ENCODE data around the gene EVI5. TPM values are rescaled to one million over a fixed set of nuclear protein-coding genes. Genes with fewer than 3 reads are reported as not detected.

EVI5 gene
- total RNA-seq, 1 donor = 58.7 TPM

GRCh38 chr1:92563457-92564216, 221.3 kb downstream of the EVI5 start:
- DNase-seq (ENCODE audit: low read depth) = no peak
- TF ChIP-seq CTCF (IDR thresholded peaks at IDR 0.05; ENCODE audit: insufficient read depth, low read depth, low read length) = no peak
- no peak overlapping the region for H3K4me3 ChIP-seq (ENCODE audit: low read depth, low read length)

- no peak overlapping the region for H3K4me3 ChIP-seq (ENCODE audit: low read depth, low read length)
- DNase-seq (ENCODE audit: low read depth) = no peak
Observed at GRCh38 chr1:92556350-92556749, 228.6 kb downstream of the EVI5 start.

GRCh38 chr1:92554216-92554615, 230.7 kb downstream of the EVI5 start:
- TF ChIP-seq CTCF (IDR thresholded peaks at IDR 0.05; ENCODE audit: insufficient read depth, low read depth, low read length) = no peak
- no peak for DNase-seq (ENCODE audit: low read depth)
- no peak overlapping the region for H3K4me3 ChIP-seq (ENCODE audit: low read depth, low read length)

More at GRCh38 chr1:92556350-92556749, 228.6 kb downstream of the EVI5 start:
- TF ChIP-seq CTCF (IDR thresholded peaks at IDR 0.05; ENCODE audit: insufficient read depth, low read depth, low read length) = no peak

- TF ChIP-seq CTCF (IDR thresholded peaks at IDR 0.05; ENCODE audit: insufficient read depth, low read depth, low read length) = no peak
- DNase-seq (ENCODE audit: low read depth) = no peak
Observed at GRCh38 chr1:92551916-92552315, 233.0 kb downstream of the EVI5 start.

GRCh38 chr1:92544756-92545165, 240.1 kb downstream of the EVI5 start:
- TF ChIP-seq CTCF (IDR thresholded peaks at IDR 0.05; ENCODE audit: insufficient read depth, low read depth, low read length) = no peak
- peak; percentile 22 for DNase-seq (ENCODE audit: low read depth)
- H3K4me3 ChIP-seq (ENCODE audit: low read depth, low read length) = no peak overlapping the region

More at GRCh38 chr1:92551916-92552315, 233.0 kb downstream of the EVI5 start:
- no peak overlapping the region for H3K4me3 ChIP-seq (ENCODE audit: low read depth, low read length)

GRCh38 chr1:92543131-92544055, 241.5 kb downstream of the EVI5 start:
- TF ChIP-seq CTCF (IDR thresholded peaks at IDR 0.05; ENCODE audit: insufficient read depth, low read depth, low read length) = no peak
- DNase-seq (ENCODE audit: low read depth) = no peak
- H3K4me3 ChIP-seq (ENCODE audit: low read depth, low read length) = no peak overlapping the region
